Left cardiac atrium (tissue), 4 donors: Measurements from ENCODE around the gene AJAP1. TPM values are rescaled to one million over a fixed set of nuclear protein-coding genes. Genes with fewer than 3 reads are reported as not detected.

Source experiments
- ATAC-seq, 2 donors: fragments of 200-7000 bp; cut with Tn5 transposase; one replicate each; pipeline ENCODE4 v1.9.1; 2020; ENCODE audit warnings: mild to moderate bottlenecking in 2 of 2, moderate library complexity in 2 of 2
- DNase-seq: peaks from one replicate; pipeline ENCODE4 v3.0.0-alpha.2; 2020
- intact Hi-C, 2 donors: fragments of 100-400 bp; cut with DNase I; formaldehyde crosslinking; loops; one replicate each; pipeline versions ENCODE4 v1.14.1 to v1.15.1; 2022 to 2023
- total RNA-seq, 2 donors: library from RNA; stranded (reverse); fragmentation: NEBNext Ultra II Directional; extraction: Animal tissue kit (Norgen Biotek cat#: 25700); gene quantifications; one replicate each; pipeline ENCODE4 v1.2.1, GENCODE V29; 2021
- donor health status: DM: no; HTN: yes; CAD: no.
- donor health status: DM: no; HTN: yes; CAD: no; lungs with severe emphysema.
- donor health status: DM: yes; HTN: yes; CAD: no.
- donor health status: Dilated cardiomyopathy.

AJAP1 gene
- total RNA-seq, 2 donors from 2014 or later = 0.10 to 0.56 TPM

DNA sequence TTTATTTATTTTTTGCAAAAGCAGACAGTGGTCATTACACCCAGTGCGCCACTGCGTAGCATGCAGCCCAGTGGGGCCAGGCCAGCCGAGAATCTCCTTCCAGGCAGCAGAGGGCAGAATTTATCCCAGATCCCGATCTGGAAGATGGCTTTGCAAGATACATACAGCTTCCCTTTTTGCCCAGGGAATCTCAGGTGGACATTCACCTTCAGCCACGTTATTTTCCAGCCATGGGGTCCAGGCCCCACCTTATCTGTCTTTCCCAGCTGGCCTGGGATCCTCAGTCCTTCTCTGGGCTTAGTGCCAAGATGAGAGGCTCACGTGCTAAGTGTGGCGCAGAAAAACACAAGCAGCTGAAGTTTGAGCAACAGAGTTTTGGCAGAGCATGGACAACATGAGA, 123.6 kb downstream of the AJAP1 start:
- ATAC-seq (peak; percentile 21 to 27), DNase-seq (no peak)
- intact Hi-C loops = no loop called here

DNA sequence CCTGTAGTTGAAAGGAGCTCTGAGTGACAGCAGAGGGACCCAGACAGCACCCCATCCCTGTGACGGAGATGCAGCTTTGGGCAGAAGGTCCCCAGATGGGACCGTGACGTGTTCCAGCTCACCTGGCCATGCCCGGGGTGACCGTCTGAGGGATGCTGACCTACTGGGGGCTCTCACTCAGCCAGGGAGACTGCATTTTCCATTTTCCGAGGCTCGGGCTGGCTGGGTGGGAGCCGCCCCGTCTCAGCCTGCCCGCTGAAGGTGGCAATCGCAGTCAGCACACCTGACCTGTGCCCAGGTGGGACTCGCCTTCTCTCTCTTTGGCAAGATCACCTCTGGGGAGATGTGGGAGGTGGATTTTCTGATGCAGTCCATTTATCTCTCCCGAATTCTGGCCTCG, 127.2 kb downstream of the AJAP1 start:
- ATAC-seq (no peak), DNase-seq (no peak)
- intact Hi-C loops = no loop called here

DNA sequence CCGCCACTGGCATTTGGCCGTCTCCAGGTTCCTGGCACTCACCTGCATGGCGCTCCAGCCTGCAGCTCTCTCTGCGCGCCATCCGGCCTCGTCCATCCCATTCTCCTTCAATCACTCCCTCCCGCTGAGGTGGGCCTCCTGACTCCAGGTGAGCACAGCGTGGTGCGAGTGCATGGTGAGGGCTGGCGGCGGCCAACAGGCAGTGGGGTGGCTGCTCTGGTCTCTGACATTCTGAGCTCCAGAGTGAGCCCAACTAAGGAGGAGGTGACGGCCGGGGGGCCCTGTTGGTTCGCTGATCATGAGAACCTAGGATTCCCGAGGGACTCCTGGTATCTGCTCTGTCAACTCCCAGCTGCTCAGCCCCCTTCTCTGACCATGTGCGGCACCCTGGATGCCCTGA, 130.4 kb downstream of the AJAP1 start:
- intact Hi-C loops = no loop called here
- no peak for DNase-seq
- ATAC-seq = no peak

DNA sequence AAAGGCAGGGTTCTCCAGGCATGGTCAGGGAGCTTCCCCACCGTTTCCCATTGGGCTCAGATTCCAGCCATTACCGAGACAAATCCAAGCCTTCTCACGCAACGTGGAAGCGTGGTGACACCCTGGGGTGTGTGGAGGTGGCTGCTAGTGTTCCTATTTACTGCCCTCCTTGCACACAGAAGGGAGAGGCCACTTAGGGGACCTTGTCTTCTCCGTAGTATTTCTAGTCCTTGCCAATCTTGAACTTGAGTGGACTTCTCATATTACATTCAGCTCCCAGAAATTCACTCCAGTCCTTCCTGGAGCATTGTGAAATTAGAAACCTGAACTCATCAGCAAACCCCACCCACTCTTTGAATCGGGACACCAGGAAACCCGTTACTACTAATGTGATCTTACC, 131.6 kb downstream of the AJAP1 start:
- ATAC-seq = no peak
- intact Hi-C loops = no loop called here
- no peak for DNase-seq

DNA sequence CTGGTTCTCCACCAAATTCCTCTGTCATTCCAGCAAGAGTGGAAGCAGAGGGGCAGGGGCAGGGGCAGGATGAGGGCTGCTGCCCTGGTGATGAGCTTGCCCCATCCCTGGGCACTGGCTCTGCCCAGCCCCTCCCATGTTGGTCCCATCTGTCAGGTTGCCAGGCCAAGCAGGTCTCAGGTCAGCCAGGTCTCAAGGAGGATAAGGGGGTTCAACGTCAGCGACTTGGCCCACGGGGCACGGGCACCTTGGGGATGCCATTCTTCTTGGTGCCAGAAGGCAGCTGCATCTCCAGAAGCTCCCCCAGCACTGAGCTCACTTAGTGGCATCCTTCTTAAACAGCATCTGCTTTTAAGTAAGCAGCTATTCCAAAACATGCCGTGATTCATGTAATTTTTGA, 133.1 kb downstream of the AJAP1 start:
- ATAC-seq (no peak), DNase-seq (no peak)
- intact Hi-C loops = no loop called here

DNA sequence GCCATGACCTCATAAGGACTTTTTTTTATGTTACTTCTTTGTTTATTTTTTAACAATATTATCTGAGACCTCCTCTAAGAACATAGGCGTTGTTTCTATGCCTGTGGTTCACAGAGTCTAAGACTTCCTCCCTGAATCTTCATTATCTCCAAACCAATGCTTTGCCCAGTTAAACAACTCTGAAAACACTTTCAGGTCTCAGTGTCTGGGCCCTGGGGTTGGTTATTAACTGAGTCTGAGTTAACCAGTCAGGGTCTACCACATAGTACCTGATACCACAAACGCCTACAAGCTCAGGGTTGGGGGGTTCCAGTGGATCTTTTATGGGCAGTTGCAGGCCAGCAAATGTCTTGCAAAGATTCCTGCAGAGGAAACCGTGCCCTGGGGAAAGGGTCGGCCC, 138.2 kb downstream of the AJAP1 start:
- no peak for DNase-seq
- ATAC-seq = no peak

DNA sequence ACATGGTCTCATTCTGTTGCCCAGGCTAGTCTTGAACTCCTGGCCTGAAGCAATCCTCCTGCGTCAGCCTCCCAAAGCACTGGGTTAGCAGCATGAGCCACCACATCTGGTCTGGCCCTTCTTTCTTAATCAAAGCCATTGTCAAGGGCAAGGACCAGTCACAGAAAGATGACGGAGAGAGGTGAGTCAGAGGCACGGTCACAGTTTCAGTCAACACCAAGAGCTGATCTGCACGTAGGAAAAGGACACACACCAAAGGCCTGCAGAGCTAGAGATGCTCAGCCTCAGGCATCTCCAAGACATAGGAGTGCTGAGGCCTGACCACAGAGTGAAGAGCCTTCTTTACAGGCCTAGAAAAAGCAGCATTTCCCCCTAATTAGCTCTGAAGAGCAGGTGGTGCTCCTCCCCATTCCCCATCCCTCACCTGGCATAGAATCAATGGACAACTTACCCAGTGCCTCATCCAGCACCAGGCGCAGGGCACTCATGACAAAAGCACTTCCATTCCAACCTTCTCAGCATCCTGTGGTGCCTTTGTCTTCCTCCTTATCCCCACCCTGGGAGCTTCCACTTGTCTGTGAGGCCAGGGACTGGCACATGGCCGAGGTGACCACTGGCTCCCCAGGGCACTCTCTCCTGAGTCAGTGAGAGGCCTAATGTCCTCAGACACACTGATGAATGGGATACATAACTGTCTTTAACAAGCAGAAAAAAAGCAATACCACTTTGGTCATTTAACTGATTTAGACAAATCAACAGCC, 139.8 kb downstream of the AJAP1 start:
- ATAC-seq (no peak), DNase-seq (no peak)
- intact Hi-C loops = no loop called here

More for the DNA sequence above, 138.2 kb downstream of the AJAP1 start:
- intact Hi-C loops = no loop called here

DNA sequence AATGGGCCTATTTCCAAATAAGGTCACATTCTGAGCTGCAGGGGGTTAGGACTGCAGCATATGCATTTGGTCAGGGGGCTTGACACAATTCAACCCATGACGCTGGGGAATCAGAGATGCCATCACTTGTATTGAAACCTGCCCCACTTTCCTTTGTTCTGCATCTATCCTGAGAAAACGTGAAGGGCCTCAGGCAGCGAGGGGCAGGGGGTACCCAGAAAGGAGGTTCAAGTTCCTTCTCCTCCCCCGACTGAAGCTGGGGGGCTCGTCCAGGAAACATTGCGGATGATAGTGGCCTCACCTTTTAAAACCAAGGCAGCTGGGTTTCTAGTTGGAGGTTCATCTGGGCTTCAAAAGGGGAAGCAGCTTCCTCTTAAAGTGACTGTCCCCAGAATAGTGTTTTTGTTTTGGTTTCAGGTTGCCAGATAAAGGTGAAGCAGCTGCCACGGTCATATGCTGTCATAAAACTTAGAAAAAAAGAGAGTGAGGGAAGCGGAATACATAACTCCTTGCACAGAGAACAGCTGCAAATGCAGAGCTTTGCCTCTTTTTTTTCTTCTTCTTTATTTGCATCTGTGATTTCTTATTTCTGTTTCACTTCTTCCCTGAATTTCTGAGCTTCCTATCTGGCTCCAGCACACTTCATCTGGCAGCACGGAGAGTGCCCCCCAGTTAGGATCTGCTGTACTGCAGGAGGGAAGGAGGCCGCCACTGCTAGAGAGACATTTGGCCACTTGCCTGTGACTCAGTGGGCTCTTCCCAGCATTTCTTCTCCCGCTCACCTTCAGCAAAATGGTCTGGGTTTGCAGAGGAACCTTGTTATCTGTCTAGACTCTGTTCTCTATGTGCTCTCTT, 142.0 kb downstream of the AJAP1 start:
- no peak for DNase-seq
- intact Hi-C loops = no loop called here
- no peak for ATAC-seq

DNA sequence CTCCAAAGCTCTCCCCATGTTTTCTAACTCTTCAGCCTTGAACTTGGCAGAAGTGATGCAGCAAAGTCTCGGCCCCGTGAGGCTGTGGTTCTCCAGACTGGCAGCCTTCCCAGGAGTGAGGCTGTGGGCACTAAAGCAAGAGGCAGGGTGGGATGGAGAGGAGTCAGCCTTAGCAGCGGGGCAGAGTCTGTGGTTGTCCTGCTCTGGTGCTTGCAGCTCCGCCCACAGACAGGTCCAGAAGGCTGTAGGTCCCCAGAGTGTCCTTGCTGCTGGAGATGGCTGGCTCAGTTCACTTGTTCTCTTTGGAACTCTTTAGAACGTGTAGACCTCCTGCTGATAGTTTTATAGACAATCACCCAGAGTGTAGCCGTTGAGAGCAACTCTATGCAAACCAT, 142.6 kb downstream of the AJAP1 start:
- intact Hi-C loops = no loop called here
- DNase-seq = no peak
- no peak for ATAC-seq

DNA sequence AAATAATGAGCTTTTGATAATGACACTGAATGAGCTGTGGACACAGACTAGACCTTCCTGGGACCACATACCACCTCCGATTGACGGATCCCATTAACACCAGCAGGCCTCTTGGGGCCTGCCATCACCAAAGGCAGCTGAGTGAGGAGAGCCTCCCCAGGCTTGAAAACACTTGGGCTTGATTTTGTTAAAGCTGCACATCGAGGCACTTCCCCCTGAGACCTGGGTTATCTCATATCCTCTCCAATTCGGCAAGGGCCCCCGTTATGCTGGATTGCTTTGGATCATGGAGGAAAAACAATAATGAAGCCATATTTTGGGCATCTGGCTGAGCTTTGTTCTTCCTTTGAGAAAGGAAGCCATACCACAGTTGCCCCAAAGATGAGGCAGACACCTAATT, 143.0 kb downstream of the AJAP1 start:
- no peak for ATAC-seq
- intact Hi-C loops = no loop called here
- no peak for DNase-seq

DNA sequence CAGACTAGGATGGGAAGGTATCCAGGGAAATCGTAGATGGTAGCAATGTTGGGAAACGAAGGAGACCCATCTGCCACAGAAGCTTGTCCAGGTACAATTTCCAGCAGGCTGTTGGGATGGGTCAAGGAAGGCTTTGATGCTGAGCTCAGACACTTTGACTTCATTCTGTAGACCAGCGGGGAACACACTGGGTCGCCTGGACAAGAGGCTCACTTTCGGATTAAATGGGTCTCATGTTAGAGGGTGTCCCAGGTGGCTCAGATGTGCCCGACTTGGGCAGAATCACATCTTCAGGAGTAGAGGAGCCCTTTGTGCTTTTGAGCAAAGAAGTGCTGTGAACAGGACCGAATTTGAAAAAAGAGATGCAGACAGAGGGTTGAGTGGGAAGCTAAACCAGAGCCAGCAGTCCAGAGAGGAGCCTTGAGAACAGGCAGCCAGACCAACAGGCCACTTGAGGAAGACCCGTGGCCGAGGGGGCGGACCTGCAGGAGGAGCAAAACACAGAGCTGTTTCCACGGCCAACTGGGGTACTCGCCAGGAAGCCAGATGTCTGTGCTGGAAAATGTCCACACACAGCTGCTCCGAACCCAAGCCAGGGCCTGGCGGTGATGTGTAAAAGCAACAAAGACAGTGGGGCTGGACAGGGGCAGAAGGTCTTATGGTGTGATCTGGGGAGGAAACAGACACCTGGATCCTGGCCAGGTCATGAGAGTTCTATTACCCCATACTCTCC, 146.9 kb downstream of the AJAP1 start:
- DNase-seq = peak; percentile 69
- ATAC-seq = peak; percentile 80 to 89
- intact Hi-C loops = no loop called here

DNA sequence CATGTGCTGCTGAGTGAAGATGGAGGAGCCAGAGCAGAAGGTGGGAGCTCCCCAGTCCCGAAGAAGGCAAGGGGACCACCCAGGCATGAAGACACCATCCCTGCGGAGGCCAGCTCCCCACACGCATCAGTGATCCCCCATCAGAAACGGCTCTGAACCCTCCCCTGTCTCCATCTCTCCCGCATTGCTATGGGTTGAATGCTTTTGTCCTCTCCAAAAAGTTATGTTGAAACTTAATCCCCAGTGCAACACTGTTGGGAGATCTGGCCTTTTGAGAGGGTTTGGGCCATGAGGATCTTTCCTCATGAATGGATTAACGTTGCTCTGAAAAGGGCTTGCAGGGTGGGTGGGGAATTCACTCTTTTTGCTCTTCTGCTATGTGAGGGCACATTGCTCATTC, 147.6 kb downstream of the AJAP1 start:
- ATAC-seq = no peak
- intact Hi-C loops = no loop called here
- DNase-seq = no peak

DNA sequence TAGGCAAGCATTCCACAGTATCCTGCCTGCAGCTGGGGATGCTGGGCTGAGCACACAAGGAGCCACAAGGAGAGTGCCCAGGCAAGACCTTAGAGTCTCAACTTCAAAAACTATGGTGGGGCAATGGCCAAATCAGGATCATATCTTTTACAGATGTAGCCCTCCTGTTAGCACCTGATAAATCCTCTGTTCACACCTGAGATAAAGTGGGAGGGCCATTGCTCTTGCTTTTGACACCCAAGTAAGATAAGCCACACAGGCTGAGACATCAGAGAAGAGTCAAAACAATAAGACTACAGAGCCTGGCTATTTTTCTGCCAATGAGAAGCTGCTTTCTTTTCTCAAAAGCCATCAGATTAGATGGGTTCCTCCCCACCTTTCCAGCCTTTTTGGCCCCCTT, 148.9 kb downstream of the AJAP1 start:
- no peak for ATAC-seq
- no peak for DNase-seq

DNA sequence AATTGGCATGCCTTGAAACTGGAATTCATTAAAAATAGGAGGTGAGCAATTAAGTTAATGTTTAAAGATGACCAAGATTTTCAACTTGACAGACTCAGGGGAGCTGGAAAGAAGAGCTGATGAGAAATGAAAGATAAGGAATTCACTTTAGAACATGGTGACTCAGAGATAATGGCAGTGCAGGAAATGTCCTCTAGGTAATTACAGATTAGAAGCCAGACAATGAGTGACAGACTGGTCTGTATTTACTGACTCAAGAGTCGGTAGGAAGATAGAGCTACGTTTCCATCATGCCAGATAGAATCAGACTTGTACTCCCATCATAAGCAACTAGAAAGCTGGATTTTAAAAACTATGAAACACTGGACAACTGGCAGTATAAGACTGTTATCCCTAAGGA, 151.6 kb downstream of the AJAP1 start:
- DNase-seq = no peak
- intact Hi-C loops = no loop called here
- ATAC-seq = no peak

More for the DNA sequence above, 148.9 kb downstream of the AJAP1 start:
- intact Hi-C loops = no loop called here

DNA sequence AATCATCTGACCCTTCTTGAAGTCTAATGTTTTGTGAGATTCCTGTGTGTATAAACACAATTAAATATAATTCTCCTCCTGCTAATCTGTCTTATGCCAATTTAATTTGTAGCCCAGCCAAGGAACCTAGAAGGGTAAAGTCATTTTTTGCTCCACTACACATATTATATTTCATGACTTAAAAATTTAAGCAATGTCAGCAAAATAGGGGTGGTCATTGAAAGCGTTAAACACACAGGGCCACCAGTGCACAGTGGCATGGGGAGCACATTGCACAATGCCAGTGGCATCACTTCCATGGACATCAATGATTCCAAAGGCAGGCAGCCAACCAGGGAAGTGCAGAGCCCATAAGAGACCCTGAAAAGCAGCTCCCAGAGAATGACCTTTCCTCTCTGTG, 166.1 kb downstream of the AJAP1 start:
- ATAC-seq (no peak), DNase-seq (no peak)
- intact Hi-C loops = no loop called here

DNA sequence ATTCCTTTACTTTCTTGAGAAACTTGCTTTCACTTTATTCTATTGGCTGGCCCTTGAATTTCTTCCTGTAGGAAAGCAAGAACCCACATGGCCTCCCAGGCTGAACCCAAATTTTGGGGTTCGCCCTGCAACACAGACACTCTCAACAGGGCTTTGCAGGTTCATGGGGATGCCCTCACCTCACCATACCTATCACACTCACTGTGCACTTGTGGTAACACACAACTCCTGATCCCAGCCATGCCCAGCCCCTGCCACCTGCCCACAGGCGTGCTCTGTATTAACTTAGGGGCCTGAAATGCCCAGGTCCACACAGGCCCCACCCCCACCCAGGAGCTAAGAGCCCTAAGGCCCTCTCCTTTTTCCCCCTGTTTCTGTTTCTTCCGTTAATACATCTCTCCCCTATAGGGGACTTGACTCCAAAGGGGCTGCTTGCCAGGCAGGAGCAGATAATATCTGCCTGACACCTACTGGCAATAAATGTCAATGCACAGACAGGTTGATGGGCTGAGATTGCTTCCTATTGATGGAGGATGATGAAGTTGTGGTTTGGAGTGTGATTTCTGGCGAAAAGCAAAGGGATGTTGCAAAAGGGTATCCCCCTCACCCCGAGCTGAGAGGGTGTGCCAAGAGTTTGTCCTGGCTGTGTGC, 171.5 kb downstream of the AJAP1 start:
- no peak for ATAC-seq

DNA sequence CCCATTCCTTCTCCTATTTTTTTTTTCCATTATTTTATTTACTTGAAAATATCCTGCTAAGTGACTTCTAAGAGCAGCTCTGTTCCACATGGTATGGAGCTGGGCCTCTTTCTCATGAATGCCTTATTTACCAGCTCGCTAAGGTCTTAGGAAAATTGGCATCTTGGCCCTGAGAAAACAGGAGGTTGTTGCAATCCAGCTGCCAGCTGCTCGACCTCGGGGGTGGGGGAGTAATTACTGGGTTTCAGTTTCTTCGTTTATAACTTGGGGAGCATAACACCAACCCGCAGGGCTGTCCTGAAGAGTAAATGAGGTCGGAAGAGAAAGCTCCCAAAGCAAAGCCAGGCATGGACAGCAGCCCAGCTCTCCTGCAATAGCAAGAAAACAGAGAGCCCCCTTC, 176.3 kb downstream of the AJAP1 start:
- intact Hi-C loops = no loop called here
- DNase-seq = no peak
- ATAC-seq = no peak

More for the DNA sequence above, 171.5 kb downstream of the AJAP1 start:
- no peak for DNase-seq
- intact Hi-C loops = no loop called here

DNA sequence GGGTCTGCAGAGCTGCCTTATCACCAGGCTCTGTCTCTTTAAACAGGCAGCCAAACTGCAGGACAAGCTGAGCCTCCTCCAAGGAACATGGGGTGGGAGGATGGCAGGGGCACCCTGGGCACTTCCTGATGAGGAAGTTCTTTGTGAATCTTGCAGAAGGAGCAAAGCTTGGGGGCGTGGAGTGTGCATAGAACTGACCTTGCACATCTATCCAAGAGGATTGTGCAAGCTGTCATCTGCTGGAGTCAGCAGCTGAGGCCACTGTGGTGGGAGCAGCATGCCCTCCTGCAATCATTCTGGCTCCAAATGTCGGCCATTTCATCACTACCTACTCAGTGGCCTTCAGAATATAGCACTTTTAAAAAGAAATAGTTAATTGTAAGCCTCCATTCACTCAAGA, 182.2 kb downstream of the AJAP1 start:
- intact Hi-C loops = no loop called here
- DNase-seq = no peak
- no peak for ATAC-seq

DNA sequence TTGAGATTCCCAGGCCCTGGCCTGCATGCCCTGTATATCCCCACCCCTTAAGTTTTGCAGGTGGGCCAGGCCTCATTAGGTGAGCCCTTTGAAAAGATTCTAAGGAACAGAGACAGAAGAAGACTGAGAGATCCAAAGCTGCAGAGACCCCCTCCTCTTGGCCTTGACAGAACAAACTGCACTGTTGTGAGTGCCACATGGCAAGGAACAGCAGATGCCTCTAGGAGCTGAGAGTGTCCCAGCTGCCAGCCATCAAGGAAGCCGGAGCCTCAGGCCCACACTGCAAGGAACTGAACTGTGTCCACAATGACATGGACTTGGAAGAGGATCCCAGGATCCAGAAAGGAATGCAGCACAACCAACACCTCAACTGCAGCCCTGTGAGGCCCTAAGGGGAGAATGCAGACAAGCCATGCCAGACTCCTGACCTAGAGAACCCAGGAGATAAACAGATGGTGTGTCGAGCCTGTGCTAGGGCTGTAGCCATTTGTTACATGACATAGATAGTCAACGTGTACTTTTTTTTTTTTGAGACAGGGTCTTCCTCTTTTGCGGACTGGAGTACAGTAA, 182.7 kb downstream of the AJAP1 start:
- DNase-seq (no peak), ATAC-seq (no peak)
- intact Hi-C loops = no loop called here
